Colonic mucosa (tissue), 4 donors: ENCODE measurements around the gene PGBD1. TPM values are rescaled to one million over a fixed set of nuclear protein-coding genes. Genes with fewer than 3 reads are reported as not detected.

Source experiments
- DNase-seq: peaks from one replicate; pipeline ENCODE4 v3.0.0-alpha.2; 2020
- H3K27ac ChIP-seq: fragments of 200-600 bp; one replicate; pipeline ENCODE4 v1.8.0; 2021
- H3K27me3 ChIP-seq: fragments of 200-600 bp; one replicate; pipeline ENCODE4 v1.8.0; 2021
- H3K36me3 ChIP-seq: fragments of 200-600 bp; one replicate; pipeline ENCODE4 v1.8.0; 2021
- H3K4me1 ChIP-seq: fragments of 200-600 bp; one replicate; pipeline ENCODE4 v1.8.0; 2021; ENCODE audit warnings: mild to moderate bottlenecking
- H3K4me3 ChIP-seq: fragments of 200-600 bp; one replicate; pipeline ENCODE4 v1.8.0; 2021
- H3K9ac ChIP-seq, 2 donors: one replicate each; pipeline ENCODE4 v1.7.0; 2013; ENCODE audit warnings: control low read depth in 2 of 2, low read depth in 2 of 2, low read length in 2 of 2
- H3K9me3 ChIP-seq: fragments of 200-600 bp; one replicate; pipeline ENCODE4 v1.8.0; 2021
- CTCF ChIP-seq: fragments of 200-600 bp; IDR thresholded peaks from one replicate; pipeline ENCODE4 v1.8.0; 2022; ENCODE audit warnings: antibody characterized with exemption, mild to moderate bottlenecking
- intact Hi-C: fragments of 100-400 bp; cut with DNase I; formaldehyde crosslinking; loops from one replicate; pipeline ENCODE4 v1.14.1; 2022
- total RNA-seq, 2 donors: library from RNA; stranded (reverse); fragmentation: NEBNext Ultra II Directional in 1 of 2; extraction: Animal tissue kit (Norgen Biotek cat#: 25700) in 1 of 2; gene quantifications; one replicate each; pipeline ENCODE4 v1.2.1, GENCODE V29; 2021
- donor health status: healthy.
- donor health status: DM: no; HTN: no; CAD: no.
- donor health status: DM: no; HTN: no; CAD: no.

PGBD1 gene
- total RNA-seq, 2 donors from 2014 or later: 1.0 to 2.0 TPM

- no peaks in the 10 kb centered on the region for H3K27me3 ChIP-seq
- no peak for TF ChIP-seq CTCF
- H3K9ac ChIP-seq: no peak overlapping the region
- H3K9me3 ChIP-seq: no peaks in the 10 kb centered on the region
- no peak for DNase-seq
- intact Hi-C loops: loop anchor here (5.0 kb wide), 1 partner anchor 71 kb away; no protein-coding TSS in a partner anchor
- no peak overlapping the region for H3K4me3 ChIP-seq
- no peaks in the 10 kb centered on the region for H3K4me1 ChIP-seq
- no peaks in the 10 kb centered on the region for H3K36me3 ChIP-seq
- no peak overlapping the region for H3K27ac ChIP-seq
These were observed 51.7 kb downstream of the PGBD1 start for GRCh38 chr6:28333047-28333446.

- Histone ChIP-seq H3K27me3 (no peaks in the 10 kb centered on the region), H3K36me3 (no peaks in the 10 kb centered on the region), H3K4me1 (no peaks in the 10 kb centered on the region), H3K27ac (no peak overlapping the region), H3K9ac (no peak overlapping the region), H3K4me3 (no peak overlapping the region), H3K9me3 (no peaks in the 10 kb centered on the region)
- intact Hi-C loops: loop anchor here (5.0 kb wide), 1 partner anchor 71 kb away; no protein-coding TSS in a partner anchor
- DNase-seq: no peak
- TF ChIP-seq CTCF: no peak
These were observed 52.2 kb downstream of the PGBD1 start for GRCh38 chr6:28333599-28334018.

GRCh38 chr6:28334286-28335039 is 53.1 kb downstream of the PGBD1 start:
- intact Hi-C loops: loop anchor here (5.0 kb wide), 1 partner anchor 72 kb away; no protein-coding TSS in a partner anchor
- H3K27me3 ChIP-seq: no peaks in the 10 kb centered on the region
- H3K27ac ChIP-seq: peak overlapping the region; percentile 97
- no peaks in the 10 kb centered on the region for H3K4me1 ChIP-seq
- H3K9me3 ChIP-seq: no peaks in the 10 kb centered on the region
- H3K4me3 ChIP-seq: no peak overlapping the region
- no peaks in the 10 kb centered on the region for H3K36me3 ChIP-seq
- no peak for TF ChIP-seq CTCF
- DNase-seq: no peak
- peak overlapping the region in 1 of 2 donors; percentile 98 for H3K9ac ChIP-seq

- H3K36me3 ChIP-seq: no peaks in the 10 kb centered on the region
- DNase-seq: peak; percentile 31
- peak overlapping the region; percentile 26 to 98 for H3K9ac ChIP-seq
- H3K27ac ChIP-seq: peak overlapping the region; percentile 97
- H3K9me3 ChIP-seq: no peaks in the 10 kb centered on the region
- H3K4me1 ChIP-seq: no peaks in the 10 kb centered on the region
- H3K27me3 ChIP-seq: no peaks in the 10 kb centered on the region
- H3K4me3 ChIP-seq: peak overlapping the region; percentile 64
- no peak for TF ChIP-seq CTCF
- intact Hi-C loops: no loop called here
These were observed 53.7 kb downstream of the PGBD1 start for GRCh38 chr6:28335040-28335563.

GRCh38 chr6:28335564-28336283 is 54.4 kb downstream of the PGBD1 start, which contains the start of gene ZSCAN31:
TSS of gene ZSCAN31 (minus strand) at chr6:28336148. CDS start at chr6:28329683, 6,465 bp downstream.
- TF ChIP-seq CTCF: no peak
- no peaks in the 10 kb centered on the region for H3K4me1 ChIP-seq
- peak within 1 kb of the TSS; percentile 64 for H3K4me3 ChIP-seq
- H3K9ac ChIP-seq: peak within 1 kb of the TSS; percentile 88 to 98
- H3K9me3 ChIP-seq: no peaks in the 10 kb centered on the region
- H3K36me3 ChIP-seq: no peaks in the 10 kb centered on the region
- H3K27me3 ChIP-seq: no peaks in the 10 kb centered on the region
- DNase-seq: peak; percentile 97
- peak within 1 kb of the TSS; percentile 97 for H3K27ac ChIP-seq
- intact Hi-C loops: no loop called here
